HepG2 (cell line): ENCODE data around the gene PDK2. TPM values are rescaled to one million over a fixed set of nuclear protein-coding genes. Genes with fewer than 3 reads are reported as not detected.

Experiments
- GTF2F1 ChIP-seq: fragments of 150-350 bp; IDR thresholded peaks from 2 replicates; pipeline ENCODE4 v1.6.1; 2014; ENCODE audit warnings: low read length
- HIC2 ChIP-seq: sonication (generic); formaldehyde crosslinking; IDR thresholded peaks from 2 replicates; pipeline ENCODE4 v1.9.0; 2022; ENCODE audit warnings: low read depth, missing genetic modification reagents
- IRX3 ChIP-seq: sonication (generic); formaldehyde crosslinking; IDR thresholded peaks from 2 replicates; pipeline ENCODE4 v1.8.1; 2023; ENCODE audit warnings: mild to moderate bottlenecking, low read depth, missing genetic modification reagents, borderline replicate concordance
- KIAA2018 ChIP-seq: sonication (generic); formaldehyde crosslinking; IDR thresholded peaks from 2 replicates; pipeline ENCODE4 v1.5.0; 2020; ENCODE audit warnings: mild to moderate bottlenecking, missing genetic modification reagents, borderline replicate concordance
- MAFK ChIP-seq, 2 experiments: IDR thresholded peaks in 1 of 2; conservative IDR thresholded peaks in 1 of 2; 2 replicates each; pipeline ENCODE4 v1.6.1; 2011; ENCODE audit warnings: improper control_type of control experiment in 2 of 2, low read length in 2 of 2
- PATZ1 ChIP-seq: sonication (generic); formaldehyde crosslinking; IDR thresholded peaks from 2 replicates; pipeline ENCODE4 v1.4.0; 2020; ENCODE audit warnings: missing genetic modification reagents
- RXRA ChIP-seq: sonication (generic); formaldehyde crosslinking; IDR thresholded peaks from 2 replicates; pipeline ENCODE4 v1.5.1; 2020; ENCODE audit warnings: missing genetic modification reagents
- SAFB2 ChIP-seq: sonication (generic); formaldehyde crosslinking; IDR thresholded peaks from 2 replicates; pipeline ENCODE4 v1.5.1; 2020; ENCODE audit warnings: missing genetic modification reagents, low read depth, mild to moderate bottlenecking, borderline replicate concordance
- SP1 ChIP-seq, 2 experiments: fragments of 450-650 bp in 1 of 2; sonication (generic) in 1 of 2; formaldehyde crosslinking in 1 of 2; IDR thresholded peaks; 2 replicates each; pipeline versions ENCODE4 v1.4.0 to v1.6.1; 2016 to 2020; ENCODE audit warnings: missing genetic modification reagents in 1 of 2
- SRSF1 ChIP-seq: fragments of 200-400 bp; formaldehyde crosslinking; optimal IDR thresholded peaks from 2 replicates; pipeline ENCODE3; 2017; ENCODE audit warnings: mild to moderate bottlenecking, low read depth, low read length, moderate library complexity
- ZNF577 ChIP-seq: sonication (generic); formaldehyde crosslinking; IDR thresholded peaks from 2 replicates; pipeline ENCODE4 v1.4.0; 2020; ENCODE audit warnings: mild to moderate bottlenecking, low read depth, missing genetic modification reagents, borderline replicate concordance
- ZNF619 ChIP-seq: sonication (generic); formaldehyde crosslinking; IDR thresholded peaks from 2 replicates; pipeline ENCODE4 v1.4.0; 2020; ENCODE audit warnings: mild to moderate bottlenecking, missing genetic modification reagents
- polyA plus RNA-seq, 8 experiments: library from polyadenylated mRNA; depleted of rRNA in 3 of 8; stranded (reverse) in 7 of 8; unstranded in 1 of 8; fragments of >200 nt; fragmentation: Illumina TruSeq in 4 of 8; extraction: Trizol in 4 of 8; gene quantifications; 2 replicates each; pipeline versions ENCODE4 v1.2.1 to v1.2.3, GENCODE V29; 2011 to 2016; ENCODE audit warnings: low read depth in 4 of 8, missing spikeins in 1 of 8, mixed read lengths in 1 of 8; ENCODE audit not compliant: insufficient read depth in 1 of 8
- total RNA-seq, 5 experiments: library from RNA; depleted of rRNA; stranded (reverse); fragments of >200 nt; fragmentation: Illumina TruSeq; extraction: Trizol; gene quantifications; 2 replicates each; pipeline ENCODE4 v1.2.3, GENCODE V29; 2016; ENCODE audit warnings: low read depth in 1 of 5
- TF ChIP-seq, protein P1 (sequence below): sonication (generic); formaldehyde crosslinking; IDR thresholded peaks from 2 replicates; pipeline ENCODE4 v1.5.0; 2020; ENCODE audit warnings: missing genetic modification reagents, mild to moderate bottlenecking, borderline replicate concordance
- TF ChIP-seq, protein P2 (sequence below): sonication (generic); formaldehyde crosslinking; IDR thresholded peaks from 2 replicates; pipeline ENCODE4 v1.4.0; 2020; ENCODE audit warnings: mild to moderate bottlenecking, missing genetic modification reagents

Gene PDK2
- total and polyA plus RNA-seq, 2 of the 13 experiments (the other 11 are each of a cell fraction or from before 2014, with no cell fraction given), result 18.5 to 59.7 TPM

DNA sequence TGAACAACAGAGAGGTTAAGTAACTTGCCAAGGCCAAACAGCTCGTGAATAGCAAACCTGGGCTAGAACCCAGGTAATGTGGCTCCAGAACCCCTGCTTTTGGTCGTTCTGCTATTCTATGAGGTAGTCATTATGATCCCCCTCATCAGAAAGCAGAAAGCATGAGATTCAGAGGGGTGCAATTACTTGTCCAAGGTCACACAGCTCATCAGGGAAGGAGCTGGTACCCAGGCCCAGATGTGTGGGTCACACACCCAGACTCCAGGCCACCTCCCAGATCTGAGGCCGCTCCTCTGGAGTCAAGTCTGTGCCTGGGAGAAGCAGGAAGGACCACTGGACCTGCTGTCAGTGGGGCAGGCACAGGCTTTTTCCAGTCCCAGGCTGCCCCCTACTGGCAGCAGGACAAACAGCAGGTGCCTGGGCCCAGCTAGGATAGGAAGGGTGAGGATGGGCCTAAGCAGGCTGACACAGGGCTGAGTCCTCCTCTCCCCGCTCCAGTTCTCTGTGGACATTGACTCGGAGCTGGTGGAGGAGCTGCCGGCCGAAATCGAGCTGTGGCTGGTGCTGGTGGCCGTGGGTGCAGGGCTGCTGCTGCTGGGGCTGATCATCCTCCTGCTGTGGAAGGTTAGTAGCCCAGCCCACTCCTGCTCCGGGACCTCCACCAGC is 7.8 kb upstream of the PDK2 start (continued):
- TF ChIP-seq HIC2 (CRISPR knock-in tag) (no peak), ZNF619 (peak; percentile 56; the same call in 1 of the 2 replicates), MAFK (conservative IDR thresholded peaks at IDR 0.05 in 1 of 2, IDR thresholded peaks at IDR 0.05 in 1 of 2; ENCODE audit: low read length in 2 of 2) (no peak), KIAA2018 (CRISPR knock-in tag) (no peak), PATZ1 (CRISPR knock-in tag) (no peak), SRSF1 (no peak), IRX3 (CRISPR knock-in tag) (no peak), RXRA (CRISPR knock-in tag) (peak; percentile 59; the same call in 1 of the 2 replicates), SP1 (IDR thresholded peaks at IDR 0.05) (no peak), SP1 (CRISPR knock-in tag; IDR thresholded peaks at IDR 0.05) (0 out of 2 replicates have a peak, but pooled peaks have one; percentile 20), SAFB2 (CRISPR knock-in tag) (no peak), ZNF577 (no peak), GTF2F1 (no peak)
- TF ChIP-seq, protein P1, sequence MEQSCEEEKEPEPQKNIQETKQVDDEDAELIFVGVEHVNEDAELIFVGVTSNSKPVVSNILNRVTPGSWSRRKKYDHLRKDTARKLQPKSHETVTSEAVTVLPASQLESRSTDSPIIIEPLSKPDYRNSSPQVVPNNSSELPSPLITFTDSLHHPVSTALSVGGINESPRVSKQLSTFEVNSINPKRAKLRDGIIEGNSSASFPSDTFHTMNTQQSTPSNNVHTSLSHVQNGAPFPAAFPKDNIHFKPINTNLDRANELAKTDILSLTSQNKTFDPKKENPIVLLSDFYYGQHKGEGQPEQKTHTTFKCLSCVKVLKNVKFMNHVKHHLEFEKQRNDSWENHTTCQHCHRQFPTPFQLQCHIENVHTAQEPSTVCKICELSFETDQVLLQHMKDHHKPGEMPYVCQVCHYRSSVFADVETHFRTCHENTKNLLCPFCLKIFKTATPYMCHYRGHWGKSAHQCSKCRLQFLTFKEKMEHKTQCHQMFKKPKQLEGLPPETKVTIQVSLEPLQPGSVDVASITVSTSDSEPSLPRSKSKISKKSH, result peak; percentile 44; the same call in 1 of the 2 replicates
- TF ChIP-seq, protein P2, sequence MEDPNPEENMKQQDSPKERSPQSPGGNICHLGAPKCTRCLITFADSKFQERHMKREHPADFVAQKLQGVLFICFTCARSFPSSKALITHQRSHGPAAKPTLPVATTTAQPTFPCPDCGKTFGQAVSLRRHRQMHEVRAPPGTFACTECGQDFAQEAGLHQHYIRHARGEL (CRISPR knock-in tag), result no peak
